GM23248 (cell line): Measurements from ENCODE around the gene TLX3. TPM values are rescaled to one million over a fixed set of nuclear protein-coding genes. Genes with fewer than 3 reads are reported as not detected.
"Not testable (repeated sequence)": the region's sequence is repeated elsewhere in the genome, so short reads cannot be mapped to it uniquely, and the experiment has no call there.

Experiments
- DNase-seq: peaks from one replicate; pipeline ENCODE4 v3.0.0-alpha.2; 2015
- H2AFZ ChIP-seq: fragments of 200-600 bp; sonication (generic); 2 replicates; pipeline ENCODE4 v1.6.1; 2016; ENCODE audit warnings: antibody characterized with exemption
- H3F3A ChIP-seq: fragments of 200-600 bp; sonication (generic); 2 replicates; pipeline ENCODE4 v1.6.1; 2016; ENCODE audit warnings: mild to moderate bottlenecking, antibody characterized with exemption, mixed run types; ENCODE audit not compliant: insufficient read depth
- H3K27ac ChIP-seq: fragments of 200-600 bp; sonication (generic); 2 replicates; pipeline ENCODE4 v1.5.1; 2016; ENCODE audit warnings: mild to moderate bottlenecking
- H3K27me3 ChIP-seq: fragments of 200-600 bp; sonication (generic); replicated peaks from 2 replicates; pipeline ENCODE4 v1.6.1; 2016; ENCODE audit warnings: mild to moderate bottlenecking; ENCODE audit not compliant: insufficient read depth
- H3K36me3 ChIP-seq: fragments of 200-600 bp; sonication (generic); 2 replicates; pipeline ENCODE4 v1.6.1; 2016; ENCODE audit warnings: low read depth, mild to moderate bottlenecking
- H3K4me1 ChIP-seq: fragments of 200-600 bp; sonication (generic); 2 replicates; pipeline ENCODE4 v1.6.1; 2016; ENCODE audit warnings: mild to moderate bottlenecking; ENCODE audit not compliant: insufficient read depth
- H3K4me2 ChIP-seq: fragments of 200-600 bp; sonication (generic); one replicate; pipeline ENCODE4 v1.6.1; 2016; ENCODE audit warnings: mild to moderate bottlenecking; ENCODE audit not compliant: unreplicated experiment
- H3K4me3 ChIP-seq: fragments of 200-600 bp; sonication (generic); 2 replicates; pipeline ENCODE4 v1.5.1; 2016; ENCODE audit warnings: mild to moderate bottlenecking
- H3K79me2 ChIP-seq: fragments of 200-600 bp; sonication (generic); 2 replicates; pipeline ENCODE4 v1.6.1; 2016; ENCODE audit warnings: mild to moderate bottlenecking; ENCODE audit not compliant: insufficient read depth
- H3K9ac ChIP-seq: fragments of 200-600 bp; sonication (generic); 2 replicates; pipeline ENCODE4 v1.6.1; 2016; ENCODE audit warnings: mild to moderate bottlenecking
- H3K9me2 ChIP-seq: fragments of 200-600 bp; sonication (generic); 2 replicates; pipeline ENCODE4 v1.6.1; 2016; ENCODE audit warnings: mixed run types, mild to moderate bottlenecking, moderate library complexity; ENCODE audit not compliant: insufficient read depth
- H3K9me3 ChIP-seq: fragments of 200-600 bp; sonication (generic); one replicate; pipeline ENCODE4 v1.6.1; 2017; ENCODE audit warnings: low read depth
- H4K20me1 ChIP-seq: fragments of 200-600 bp; sonication (generic); 2 replicates; pipeline ENCODE4 v1.6.0; 2016; ENCODE audit not compliant: insufficient read depth
- EZH2 ChIP-seq: fragments of 200-600 bp; sonication (generic); IDR thresholded peaks from 2 replicates; pipeline ENCODE4 v1.6.1; 2018; ENCODE audit warnings: antibody characterized with exemption, mild to moderate bottlenecking; ENCODE audit not compliant: insufficient read depth, poor library complexity, severe bottlenecking
- EZH2phosphoT487 ChIP-seq: fragments of 200-600 bp; sonication (generic); IDR thresholded peaks from 2 replicates; pipeline ENCODE4 v1.6.1; 2018; ENCODE audit warnings: antibody characterized with exemption, moderate library complexity, mild to moderate bottlenecking, low read depth; ENCODE audit not compliant: insufficient read depth
- WGBS, 2 experiments: methylation state at CpG; one replicate each; pipeline ENCODE4 v1.1.6; 2015 to 2017; ENCODE audit warnings: low lambda C conversion rate in 2 of 2, low coverage in 1 of 2; ENCODE audit errors: missing lambda C conversion rate in 2 of 2; 5-methylcytosine and 5-hydroxymethylcytosine counted together
- in situ Hi-C: fragments of 300-500 bp; cut with MboI; formaldehyde crosslinking; loops from 2 replicates; pipeline ENCODE4 v1.15.0; 2020
- polyA plus RNA-seq: library from polyadenylated mRNA; unstranded; fragments of >200 nt; fragmentation: Nextera tagmentation; extraction: Ambion mirVana; gene quantifications from 2 replicates; pipeline ENCODE4 v1.2.1, GENCODE V29; 2016
- total RNA-seq: library from RNA; depleted of rRNA; stranded (reverse); fragments of >200 nt; shearing (Covaris generic); gene quantifications from 2 replicates; pipeline ENCODE4 v1.2.3, GENCODE V29; 2014

Gene TLX3
- total and polyA plus RNA-seq, 2 experiments from 2014 or later = not detected

- no peaks in the 10 kb centered on the region for H3K79me2 ChIP-seq
- DNase-seq = no peak
- in situ Hi-C loops = no loop called here
- H3K27ac ChIP-seq = no peak overlapping the region
- H3K4me2 ChIP-seq = no peak overlapping the region
- H3K9me2 ChIP-seq = no peaks in the 10 kb centered on the region
- H3F3A ChIP-seq = no peaks in the 10 kb centered on the region
- WGBS, 2 experiments = 52 to 62% methylated on average over 2 of the region's 2 CpGs
- no peaks in the 10 kb centered on the region for H3K27me3 ChIP-seq
- H4K20me1 ChIP-seq = no peaks in the 10 kb centered on the region
- no peaks in the 10 kb centered on the region for H3K36me3 ChIP-seq
- no peak overlapping the region for H3K4me3 ChIP-seq
- H3K9me3 ChIP-seq = no peaks in the 10 kb centered on the region
- no peaks in the 10 kb centered on the region for H3K4me1 ChIP-seq
- H2AFZ ChIP-seq = no peak overlapping the region
- H3K9ac ChIP-seq = no peak overlapping the region
- TF ChIP-seq EZH2phosphoT487 (no peak), EZH2 (no peak)
Measured at GRCh38 chr5:171285465-171285864, 23.6 kb upstream of the TLX3 start.

- DNase-seq = no peak
- Histone ChIP-seq H3K9me3 (no peaks in the 10 kb centered on the region), H3K9me2 (no peaks in the 10 kb centered on the region), H3K79me2 (no peaks in the 10 kb centered on the region), H3K4me2 (no peak overlapping the region), H3K27ac (no peak overlapping the region), H2AFZ (no peak overlapping the region), H3F3A (no peaks in the 10 kb centered on the region), H3K27me3 (no peaks in the 10 kb centered on the region), H4K20me1 (no peaks in the 10 kb centered on the region), H3K36me3 (no peaks in the 10 kb centered on the region), H3K9ac (no peak overlapping the region), H3K4me1 (no peaks in the 10 kb centered on the region), H3K4me3 (no peak overlapping the region)
- 40 to 46% methylated on average over 2 of the region's 2 CpGs for WGBS, 2 experiments
- no peak for TF ChIP-seq EZH2
- no peak for TF ChIP-seq EZH2phosphoT487
- in situ Hi-C loops = no loop called here
Measured at GRCh38 chr5:171288066-171288465, 21.0 kb upstream of the TLX3 start.

GRCh38 chr5:171291371-171291770, 17.7 kb upstream of the TLX3 start:
- Histone ChIP-seq H3K27me3 (no peaks in the 10 kb centered on the region), H3K9me2 (no peaks in the 10 kb centered on the region), H2AFZ (no peak overlapping the region), H3K79me2 (no peaks in the 10 kb centered on the region), H3K4me2 (no peak overlapping the region), H3K36me3 (no peaks in the 10 kb centered on the region), H3K9ac (no peak overlapping the region), H3F3A (no peaks in the 10 kb centered on the region), H4K20me1 (no peaks in the 10 kb centered on the region), H3K4me3 (no peak overlapping the region), H3K9me3 (no peaks in the 10 kb centered on the region), H3K27ac (no peak overlapping the region), H3K4me1 (no peaks in the 10 kb centered on the region)
- WGBS, 2 experiments = 80 to 84% methylated on average over 4 of the region's 4 CpGs
- in situ Hi-C loops = no loop called here
- DNase-seq = no peak
- TF ChIP-seq EZH2phosphoT487 (no peak), EZH2 (no peak)

- in situ Hi-C loops = no loop called here
- no peak overlapping the region for H3K27ac ChIP-seq
- WGBS, 2 experiments = 43 to 57% methylated on average over 1 of the region's 1 CpG
Measured at GRCh38 chr5:171295299-171295698, 13.7 kb upstream of the TLX3 start.

GRCh38 chr5:171295801-171296200, 13.2 kb upstream of the TLX3 start:
- Histone ChIP-seq H3K27ac (no peak overlapping the region), H3K4me1 (no peaks in the 10 kb centered on the region), H3K36me3 (no peaks in the 10 kb centered on the region), H3K4me2 (no peak overlapping the region), H3K4me3 (no peak overlapping the region), H3K27me3 (no peaks in the 10 kb centered on the region), H3F3A (no peaks in the 10 kb centered on the region), H3K79me2 (no peaks in the 10 kb centered on the region), H3K9me2 (no peaks in the 10 kb centered on the region), H3K9me3 (no peaks in the 10 kb centered on the region), H3K9ac (no peak overlapping the region), H2AFZ (no peak overlapping the region), H4K20me1 (no peaks in the 10 kb centered on the region)
- TF ChIP-seq EZH2phosphoT487 = no peak
- no peak for TF ChIP-seq EZH2
- DNase-seq = no peak
- 78 to 79% methylated on average over 5 of the region's 5 CpGs for WGBS, 2 experiments
- in situ Hi-C loops = no loop called here

More at GRCh38 chr5:171295299-171295698, 13.7 kb upstream of the TLX3 start:
- H3K9ac ChIP-seq = no peak overlapping the region
- H3K4me1 ChIP-seq = no peaks in the 10 kb centered on the region
- H3K9me2 ChIP-seq = no peaks in the 10 kb centered on the region
- no peaks in the 10 kb centered on the region for H3K36me3 ChIP-seq
- TF ChIP-seq EZH2phosphoT487 = no peak
- TF ChIP-seq EZH2 = no peak
- H2AFZ ChIP-seq = no peak overlapping the region
- DNase-seq = no peak
- no peaks in the 10 kb centered on the region for H3K9me3 ChIP-seq
- H3K79me2 ChIP-seq = no peaks in the 10 kb centered on the region
- H4K20me1 ChIP-seq = no peaks in the 10 kb centered on the region
- H3K4me2 ChIP-seq = no peak overlapping the region
- H3F3A ChIP-seq = no peaks in the 10 kb centered on the region
- H3K27me3 ChIP-seq = no peaks in the 10 kb centered on the region
- no peak overlapping the region for H3K4me3 ChIP-seq

- H3K27me3 ChIP-seq, H3K36me3 ChIP-seq, H3K9ac ChIP-seq, H4K20me1 ChIP-seq, H3F3A ChIP-seq, H3K79me2 ChIP-seq, H2AFZ ChIP-seq, H3K4me2 ChIP-seq, H3K9me3 ChIP-seq, H3K9me2 ChIP-seq, H3K27ac ChIP-seq, H3K4me3 ChIP-seq, DNase-seq, in situ Hi-C loops, H3K4me1 ChIP-seq: not testable (repeated sequence)
- WGBS, 2 experiments = 73 to 80% methylated on average over 6 of the region's 6 CpGs
Measured at GRCh38 chr5:171297941-171298340, 11.1 kb upstream of the TLX3 start.
